ENCODE measurements around the gene AKT1S1. TPM values are rescaled to one million over a fixed set of nuclear protein-coding genes. Genes with fewer than 3 reads are reported as not detected.

AKT1S1 gene
- total and polyA plus RNA-seq, 2 donors (not counting 1 experiment from before 2014, with no cell fraction given), result 16.6 to 23.0 TPM

DNA sequence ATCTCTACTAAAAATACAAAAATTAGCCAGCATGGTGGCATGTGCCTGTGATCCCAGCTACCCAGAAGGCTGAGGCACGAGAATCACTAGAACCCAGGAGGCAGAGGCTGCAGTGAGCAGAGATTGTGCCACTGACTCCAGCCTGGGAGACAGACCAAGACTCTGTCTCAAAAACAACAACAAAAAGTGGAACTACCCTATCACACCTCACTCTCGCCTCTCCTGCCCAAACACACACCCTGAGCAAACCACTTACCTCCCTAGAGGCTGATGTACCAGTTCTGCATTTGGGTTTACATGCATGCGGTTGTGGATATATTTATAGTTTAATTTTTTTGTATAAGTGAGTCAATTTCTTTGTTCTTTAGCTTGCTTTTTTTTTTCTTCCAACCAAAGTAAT is 33.9 kb downstream of the AKT1S1 start:
- H3K4me1 Mint-ChIP-seq, result peaks cover 47% of the 10 kb centered on the region
- DNase-seq, result peak; percentile 83
- H3K27ac Mint-ChIP-seq, result peak overlapping the region; percentile 84
- H3K27me3 ChIP-seq (replicated peaks in 1 of 4; ENCODE audit: control extremely low read depth in 1 of 4, control insufficient read depth in 3 of 4, insufficient read depth in 4 of 4, low read length in 3 of 4), result no peaks in the 10 kb centered on the region
- peak overlapping the region; percentile 58 for H3K4me3 Mint-ChIP-seq
- H3K4me2 ChIP-seq (replicated peaks; ENCODE audit: low read depth, low read length, poor library complexity, severe bottlenecking), result peak overlapping the region; percentile 66
- POLR2A ChIA-PET, result interaction anchor here (0.6 to 2.3 kb wide), 14 partner anchors 9 to 1198 kb away, joined by 3 to 23 read pairs (median 5); partner anchors contain the start of genes AKT1S1, FUZ, MED25 and TBC1D17
- TF ChIP-seq, protein P1, sequence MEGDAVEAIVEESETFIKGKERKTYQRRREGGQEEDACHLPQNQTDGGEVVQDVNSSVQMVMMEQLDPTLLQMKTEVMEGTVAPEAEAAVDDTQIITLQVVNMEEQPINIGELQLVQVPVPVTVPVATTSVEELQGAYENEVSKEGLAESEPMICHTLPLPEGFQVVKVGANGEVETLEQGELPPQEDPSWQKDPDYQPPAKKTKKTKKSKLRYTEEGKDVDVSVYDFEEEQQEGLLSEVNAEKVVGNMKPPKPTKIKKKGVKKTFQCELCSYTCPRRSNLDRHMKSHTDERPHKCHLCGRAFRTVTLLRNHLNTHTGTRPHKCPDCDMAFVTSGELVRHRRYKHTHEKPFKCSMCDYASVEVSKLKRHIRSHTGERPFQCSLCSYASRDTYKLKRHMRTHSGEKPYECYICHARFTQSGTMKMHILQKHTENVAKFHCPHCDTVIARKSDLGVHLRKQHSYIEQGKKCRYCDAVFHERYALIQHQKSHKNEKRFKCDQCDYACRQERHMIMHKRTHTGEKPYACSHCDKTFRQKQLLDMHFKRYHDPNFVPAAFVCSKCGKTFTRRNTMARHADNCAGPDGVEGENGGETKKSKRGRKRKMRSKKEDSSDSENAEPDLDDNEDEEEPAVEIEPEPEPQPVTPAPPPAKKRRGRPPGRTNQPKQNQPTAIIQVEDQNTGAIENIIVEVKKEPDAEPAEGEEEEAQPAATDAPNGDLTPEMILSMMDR (IDR thresholded peaks at IDR 0.05), result no peak
- no peak for TF ChIP-seq EZH2 (IDR thresholded peaks at IDR 0.05; ENCODE audit: borderline replicate concordance, insufficient read depth, low read depth, low read length, poor library complexity, severe bottlenecking)
- no peaks in the 10 kb centered on the region for H3K27me3 Mint-ChIP-seq
- 14% methylated on average over 1 of the region's 3 CpGs for WGBS (ENCODE audit: insufficient coverage)
- no peaks in the 10 kb centered on the region for H3K79me2 ChIP-seq (ENCODE audit: control insufficient read depth, insufficient read depth, low read length)
- H3K27ac ChIP-seq (ENCODE audit: low read length in 2 of 2), result peak overlapping the region; percentile 74 to 84
- peak; percentile 99 for ATAC-seq (ENCODE audit: low read depth)
- peak overlapping the region; percentile 44 for H3K9ac ChIP-seq (ENCODE audit: low read length)
- no peaks in the 10 kb centered on the region for H4K20me1 ChIP-seq (ENCODE audit: control insufficient read depth, insufficient read depth, low read length, poor library complexity, severe bottlenecking)
- peaks cover 0 to 16% of the 10 kb centered on the region in 2 experiments for H3K36me3 ChIP-seq (replicated peaks in 1 of 2; ENCODE audit: control extremely low read depth in 1 of 2, control insufficient read depth in 1 of 2, extremely low read depth in 1 of 2, insufficient read depth in 2 of 2, low read length in 1 of 2)
- CTCF ChIA-PET, result interaction anchor here (0.7 to 0.9 kb wide), 4 partner anchors 21 to 747 kb away, joined by 3 read pairs; no protein-coding TSS in a partner anchor
- H2AFZ ChIP-seq (ENCODE audit: insufficient read depth, low read depth, low read length, poor library complexity, severe bottlenecking), result no peak overlapping the region
- peaks cover 37 to 51% of the 10 kb centered on the region in 2 donors for H3K4me1 ChIP-seq (ENCODE audit: control insufficient read depth in 2 of 2, insufficient read depth in 2 of 2, low read length in 2 of 2)
- H3K4me3 ChIP-seq (ENCODE audit: control extremely low read depth in 1 of 5, extremely low read depth in 1 of 5, insufficient read depth in 1 of 5, low read depth in 2 of 5, low read length in 4 of 5), result peak overlapping the region in 3 of 5 experiments; percentile 17 to 52 (median 39)
- intact Hi-C loops (cut with micrococcal nuclease), result loop anchor here (1.0 to 2.0 kb wide), 2 partner anchors 26 kb away; no protein-coding TSS in a partner anchor
- no peaks in the 10 kb centered on the region for H3K9me3 Mint-ChIP-seq (ENCODE audit: insufficient read depth)
- H3K9me3 ChIP-seq (ENCODE audit: control extremely low read depth in 1 of 3, control insufficient read depth in 2 of 3, insufficient read depth in 1 of 3, low read length in 2 of 3), result no peaks in the 10 kb centered on the region

DNA sequence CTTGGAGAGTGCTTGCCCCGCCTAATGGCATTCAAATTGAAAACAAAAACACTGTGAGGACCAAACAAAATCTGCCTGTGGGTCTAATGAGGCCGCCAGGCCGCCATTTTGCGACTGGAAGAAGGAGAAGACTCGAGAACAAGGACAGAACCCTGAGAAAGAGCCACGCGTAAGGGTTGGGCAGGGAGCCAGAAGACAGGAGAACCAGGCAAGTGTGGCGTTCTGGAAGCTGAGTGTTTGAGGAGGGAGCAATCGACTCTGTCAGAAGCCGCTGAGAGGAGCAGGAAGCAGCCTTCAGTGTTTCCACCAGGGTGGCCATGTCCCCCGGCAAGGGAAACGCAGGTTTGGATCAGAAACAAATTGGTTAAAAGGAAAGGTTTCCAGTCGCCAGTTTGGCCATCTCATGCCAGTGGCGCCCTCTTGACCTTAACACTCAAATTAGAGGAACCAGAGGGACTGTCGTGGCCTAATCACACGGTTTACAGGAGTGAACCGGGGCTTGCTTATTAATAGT is 36.4 kb downstream of the AKT1S1 start:
- 96% methylated on average over 14 of the region's 17 CpGs for WGBS (ENCODE audit: insufficient coverage)
- DNase-seq (no peak), ATAC-seq (ENCODE audit: low read depth) (no peak)
- TF ChIP-seq, protein P1 (IDR thresholded peaks at IDR 0.05), result no peak
- TF ChIP-seq EZH2 (IDR thresholded peaks at IDR 0.05; ENCODE audit: borderline replicate concordance, insufficient read depth, low read depth, low read length, poor library complexity, severe bottlenecking), result no peak
- Histone ChIP-seq H3K27ac (ENCODE audit: low read length in 2 of 2) (no peak overlapping the region), H3K4me2 (replicated peaks; ENCODE audit: low read depth, low read length, poor library complexity, severe bottlenecking) (no peak overlapping the region), H3K79me2 (ENCODE audit: control insufficient read depth, insufficient read depth, low read length) (no peaks in the 10 kb centered on the region), H3K4me3 (ENCODE audit: control extremely low read depth in 1 of 5, extremely low read depth in 1 of 5, insufficient read depth in 1 of 5, low read depth in 2 of 5, low read length in 4 of 5) (no peak overlapping the region), H3K4me1 (ENCODE audit: control insufficient read depth in 2 of 2, insufficient read depth in 2 of 2, low read length in 2 of 2) (peaks cover 33 to 41% of the 10 kb centered on the region in 2 donors), H2AFZ (ENCODE audit: insufficient read depth, low read depth, low read length, poor library complexity, severe bottlenecking) (no peak overlapping the region), H3K9ac (ENCODE audit: low read length) (no peak overlapping the region), H3K9me3 (ENCODE audit: control extremely low read depth in 1 of 3, control insufficient read depth in 2 of 3, insufficient read depth in 1 of 3, low read length in 2 of 3) (no peaks in the 10 kb centered on the region), H4K20me1 (ENCODE audit: control insufficient read depth, insufficient read depth, low read length, poor library complexity, severe bottlenecking) (no peaks in the 10 kb centered on the region), H3K27me3 (replicated peaks in 1 of 4; ENCODE audit: control extremely low read depth in 1 of 4, control insufficient read depth in 3 of 4, insufficient read depth in 4 of 4, low read length in 3 of 4) (no peaks in the 10 kb centered on the region), H3K36me3 (replicated peaks in 1 of 2; ENCODE audit: control extremely low read depth in 1 of 2, control insufficient read depth in 1 of 2, extremely low read depth in 1 of 2, insufficient read depth in 2 of 2, low read length in 1 of 2) (peaks cover 0 to 39% of the 10 kb centered on the region in 2 experiments)
- Mint-ChIP-seq H3K27me3 (no peaks in the 10 kb centered on the region), H3K9me3 (ENCODE audit: insufficient read depth) (no peaks in the 10 kb centered on the region), H3K4me1 (peaks cover 35% of the 10 kb centered on the region), H3K27ac (peak overlapping the region; percentile 71), H3K4me3 (no peak overlapping the region)
- intact Hi-C loops (cut with micrococcal nuclease), result no loop called here
- ChIA-PET POLR2A (interaction anchor here (0.6 kb wide), 1 partner anchor 70 kb away, joined by 4 read pairs; no protein-coding TSS in a partner anchor), CTCF (no interaction called here)
